Stimulated activated CD8-positive, alpha-beta memory T cell treated with anti-CD3 and anti-CD28 coated beads, Interleukin-7, amount 100 ng/mL, for 4 hours (primary cell): ENCODE results near the gene MRI1.
"Not testable (repeated sequence)": the region's sequence is repeated elsewhere in the genome, so short reads cannot be mapped to it uniquely, and the experiment has no call there.

Experiments used
- DNase-seq, 2 donors: peaks; one replicate each; pipeline ENCODE4 v3.0.0-alpha.2; 2020; ENCODE audit warnings: low read depth in 2 of 2

The MRI1 gene

DNA sequence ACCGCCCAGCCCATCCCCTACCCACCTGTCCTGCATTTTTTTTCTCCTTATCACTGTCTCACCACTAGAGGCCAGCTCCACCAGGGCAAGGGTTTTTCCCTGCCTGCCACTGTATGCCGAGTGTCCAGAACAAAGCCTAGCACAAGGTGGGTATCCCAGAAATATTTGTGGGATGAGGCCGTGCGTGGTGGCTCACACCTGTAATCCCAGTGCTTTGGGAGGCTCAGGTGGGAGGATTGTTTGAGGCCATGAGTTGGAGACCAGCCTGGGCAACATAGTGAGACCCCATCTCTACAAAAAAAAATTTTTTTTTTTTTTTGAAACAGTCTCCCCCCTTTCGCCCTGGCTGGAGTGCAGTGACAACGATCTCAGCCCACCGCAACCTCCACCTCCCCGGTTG is 2.9 kb upstream of the MRI1 start:
- DNase-seq = no peak

DNA sequence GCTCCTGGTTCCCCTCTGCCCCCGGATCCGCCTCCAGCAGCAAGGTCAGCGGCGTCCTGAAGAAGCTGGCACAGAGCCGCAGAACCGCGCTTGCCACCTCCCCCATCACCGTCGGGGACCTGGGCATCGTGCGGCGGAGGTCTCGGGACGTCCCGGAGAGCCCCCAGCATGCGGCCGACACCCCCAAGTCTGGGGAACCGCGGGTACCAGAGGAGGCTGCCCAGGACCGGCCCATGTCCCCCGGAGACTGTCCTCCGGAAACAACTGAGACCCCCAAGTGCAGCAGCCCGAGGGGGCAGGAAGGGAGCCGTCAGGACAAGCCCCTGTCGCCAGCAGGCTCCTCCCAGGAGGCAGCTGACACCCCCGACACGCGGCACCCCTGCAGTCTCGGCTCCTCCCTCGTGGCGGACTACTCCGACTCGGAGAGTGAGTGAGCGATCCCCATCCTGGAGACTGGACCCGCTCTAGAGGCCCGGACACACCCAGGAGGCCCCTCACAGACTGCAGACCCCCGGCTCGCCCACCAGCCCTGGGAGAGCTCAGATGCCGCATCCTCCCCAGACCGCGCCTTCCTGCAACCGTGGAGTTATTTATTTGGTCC is 1.6 kb upstream of the MRI1 start:
- DNase-seq = no peak

DNA sequence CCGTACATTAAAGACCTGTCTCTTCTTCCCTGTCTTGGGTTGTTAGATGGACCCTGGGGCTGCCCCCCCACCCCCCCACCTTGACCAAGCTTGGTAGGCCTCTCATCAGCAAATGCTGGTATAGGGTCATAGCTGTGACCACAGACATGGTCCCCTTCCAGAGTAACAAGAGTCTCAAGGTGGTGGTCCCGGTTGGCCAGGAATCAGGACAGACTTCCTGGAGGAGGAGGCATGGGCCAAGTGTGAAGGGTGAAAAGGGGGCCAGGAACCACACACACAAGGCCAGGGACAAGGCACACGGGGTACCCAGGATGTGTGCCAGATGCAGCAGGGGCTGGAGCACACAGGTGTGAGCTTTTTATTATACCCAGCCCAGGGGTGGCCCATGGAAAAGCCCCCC is 1.1 kb upstream of the MRI1 start:
- no peak for DNase-seq

DNA sequence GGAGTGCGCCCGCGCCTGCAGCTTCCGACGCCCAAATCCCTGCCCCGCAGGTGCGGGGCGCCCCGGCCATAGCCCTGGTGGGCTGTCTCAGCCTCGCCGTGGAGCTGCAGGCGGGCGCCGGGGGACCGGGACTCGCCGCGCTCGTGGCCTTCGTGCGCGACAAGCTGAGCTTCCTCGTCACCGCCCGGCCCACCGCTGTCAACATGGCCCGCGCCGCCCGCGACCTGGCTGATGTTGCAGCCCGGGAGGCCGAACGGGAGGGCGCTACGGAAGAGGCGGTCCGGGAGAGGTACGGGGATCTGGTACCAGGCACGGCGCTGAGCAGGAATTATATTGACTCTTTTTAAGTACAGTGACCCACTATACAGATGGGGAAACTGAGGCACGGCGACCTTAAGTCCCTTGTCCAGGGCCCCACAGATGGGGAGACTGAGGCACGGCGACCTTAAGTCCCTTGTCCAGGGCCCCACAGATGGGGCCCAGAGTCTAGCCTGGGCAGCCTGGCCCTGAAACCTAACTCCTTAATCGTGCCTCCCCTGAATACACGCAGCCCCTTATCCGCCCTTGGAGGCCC is 586 bp downstream of the MRI1 start:
- peak in 1 of 2 donors; percentile 29 for DNase-seq

DNA sequence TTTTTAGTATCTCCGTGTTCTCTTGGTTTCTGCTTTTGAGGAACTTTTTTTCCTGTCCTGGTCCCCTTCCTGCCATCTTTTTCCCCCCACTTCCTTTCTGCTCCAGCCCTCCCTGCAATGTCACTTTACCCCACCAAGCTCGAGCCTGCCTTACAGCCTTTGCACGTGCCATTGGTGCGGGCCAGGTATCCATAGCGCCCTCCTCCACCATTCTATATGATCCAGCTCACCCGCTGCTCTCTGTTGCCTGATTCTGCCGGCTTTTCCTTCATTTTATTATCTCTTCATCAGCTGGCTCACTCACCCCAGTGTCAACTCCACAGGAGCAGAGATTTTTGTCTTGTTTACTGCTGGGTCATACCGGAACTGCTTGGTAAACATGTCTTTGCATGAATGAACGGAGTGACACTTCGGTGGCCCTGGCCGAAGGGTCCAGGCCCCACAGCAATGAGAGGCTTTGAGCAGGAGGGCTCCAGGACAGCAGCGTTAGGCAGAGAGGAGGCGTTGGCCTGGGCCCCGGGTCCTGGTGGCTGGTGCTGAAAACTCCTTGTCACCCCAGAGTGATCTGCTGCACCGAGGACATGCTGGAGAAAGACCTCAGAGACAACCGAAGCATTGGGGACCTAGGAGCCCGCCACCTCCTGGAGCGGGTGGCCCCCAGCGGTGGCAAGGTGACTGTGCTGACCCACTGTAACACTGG is 1.2 kb downstream of the MRI1 start:
- DNase-seq = no peak

DNA sequence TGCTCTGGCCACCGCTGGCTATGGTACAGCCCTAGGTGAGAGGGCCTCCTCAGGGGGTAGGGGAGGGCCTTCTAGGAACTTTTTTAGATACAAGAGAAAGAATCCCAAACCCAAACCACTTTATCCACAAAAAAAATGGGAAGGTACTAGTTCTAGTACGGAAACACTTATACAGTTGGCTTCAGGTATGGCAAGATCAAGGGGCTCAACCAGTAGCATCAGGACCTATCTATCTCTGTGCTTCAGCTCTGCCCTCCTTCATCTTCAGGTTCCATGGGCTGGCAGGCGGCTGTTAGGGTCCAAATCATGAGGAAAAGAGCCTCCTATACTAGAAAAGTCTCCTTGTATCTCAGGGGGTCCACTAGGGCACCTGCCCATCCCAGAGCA is 1.8 kb downstream of the MRI1 start:
- no peak for DNase-seq

DNA sequence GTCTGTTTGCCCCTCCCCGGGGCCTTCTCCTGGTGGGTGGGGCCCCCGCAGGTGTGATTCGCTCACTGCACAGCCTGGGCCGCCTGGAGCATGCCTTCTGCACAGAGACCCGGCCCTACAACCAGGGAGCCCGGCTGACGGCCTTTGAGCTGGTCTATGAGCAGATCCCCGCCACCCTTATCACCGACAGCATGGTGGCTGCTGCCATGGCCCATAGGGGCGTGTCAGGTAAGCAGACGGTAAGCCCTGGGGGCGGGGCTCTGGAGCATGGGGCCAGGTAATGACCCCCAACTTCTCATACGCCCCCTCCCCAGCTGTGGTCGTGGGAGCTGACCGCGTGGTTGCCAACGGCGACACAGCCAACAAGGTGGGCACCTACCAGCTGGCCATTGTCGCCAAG is 4.2 kb downstream of the MRI1 start:
- DNase-seq = no peak

DNA sequence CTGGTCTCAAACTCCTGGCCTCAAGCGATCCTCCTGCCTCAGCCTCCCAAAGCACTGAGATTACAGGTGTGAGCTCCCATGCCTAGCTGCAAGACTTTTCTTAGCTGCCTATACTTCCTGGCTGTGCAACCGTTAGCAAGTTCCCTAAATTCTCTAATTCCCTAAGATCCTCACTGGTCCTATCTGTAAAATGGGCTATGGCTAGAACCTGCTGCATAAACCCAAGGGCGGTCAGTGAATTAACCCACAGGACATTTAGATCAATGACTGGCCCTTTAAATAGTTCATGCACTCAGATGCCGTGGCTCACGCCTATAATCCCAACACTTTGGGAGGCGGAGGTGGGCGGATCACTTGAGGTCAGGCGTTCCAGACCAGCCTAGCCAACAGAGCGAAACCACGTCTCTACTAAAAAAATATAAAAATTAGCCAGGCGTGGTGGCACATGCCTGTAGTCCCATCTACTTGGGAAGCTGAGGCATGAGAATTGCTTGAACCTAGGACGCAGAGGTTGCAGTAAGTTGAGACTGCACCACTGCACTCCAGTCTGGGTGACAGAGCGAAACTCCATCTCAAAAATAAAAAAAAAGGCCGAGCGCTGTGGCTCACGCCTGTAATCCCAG is 5.8 kb downstream of the MRI1 start:
- no peak for DNase-seq

DNA sequence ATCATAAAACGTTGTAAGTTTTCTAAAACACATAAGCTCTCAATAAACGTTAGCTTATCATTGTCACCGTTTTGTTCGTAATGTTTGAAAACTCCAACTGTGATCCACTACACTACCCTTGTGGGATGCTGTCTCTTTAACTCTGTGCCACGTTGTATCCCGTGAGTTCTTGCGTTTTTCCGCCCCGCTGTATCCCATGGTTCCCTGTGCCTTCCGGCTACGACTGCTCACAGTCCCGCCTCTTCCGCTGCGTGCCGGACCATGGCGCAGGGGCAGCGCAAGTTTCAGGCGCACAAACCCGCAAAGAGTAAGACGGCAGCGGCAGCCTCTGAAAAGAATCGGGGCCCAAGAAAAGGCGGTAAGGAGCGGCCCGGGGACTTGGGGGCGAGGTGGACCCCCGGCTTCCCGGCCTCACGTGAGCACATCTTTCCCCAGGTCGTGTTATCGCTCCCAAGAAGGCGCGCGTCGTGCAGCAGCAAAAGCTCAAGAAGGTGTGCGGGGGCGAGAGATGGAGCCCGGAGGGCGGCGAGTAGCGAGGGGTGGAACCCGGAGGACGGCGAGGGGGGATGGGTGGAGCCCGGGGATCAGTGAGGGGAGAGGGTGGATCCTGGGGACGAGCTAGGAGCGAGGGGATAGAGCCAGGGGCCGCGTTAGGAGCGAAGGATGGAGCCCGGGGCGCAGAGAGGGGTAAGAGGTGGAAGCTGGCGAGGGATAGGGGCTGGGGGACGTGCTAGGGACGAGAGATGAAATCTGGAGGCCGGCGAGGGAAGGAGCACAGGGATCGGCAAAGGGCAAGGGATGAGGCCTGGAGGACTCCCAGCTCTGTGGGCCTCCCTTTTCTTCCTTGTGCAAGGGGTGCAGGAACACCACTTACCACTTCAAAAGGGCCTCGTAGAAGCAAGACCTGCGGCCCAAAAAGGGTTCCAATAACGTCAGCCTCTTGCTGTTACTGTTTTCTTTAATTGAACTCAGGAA is 10.2 kb downstream of the MRI1 start, which contains the start of gene C19orf53:
Gene C19orf53, plus strand, starts transcription at position 240 of the 975 bp plus-strand sequence. Its CDS starts 22 bp downstream, at position 262.
- DNase-seq = peak; percentile 79 to 80

DNA sequence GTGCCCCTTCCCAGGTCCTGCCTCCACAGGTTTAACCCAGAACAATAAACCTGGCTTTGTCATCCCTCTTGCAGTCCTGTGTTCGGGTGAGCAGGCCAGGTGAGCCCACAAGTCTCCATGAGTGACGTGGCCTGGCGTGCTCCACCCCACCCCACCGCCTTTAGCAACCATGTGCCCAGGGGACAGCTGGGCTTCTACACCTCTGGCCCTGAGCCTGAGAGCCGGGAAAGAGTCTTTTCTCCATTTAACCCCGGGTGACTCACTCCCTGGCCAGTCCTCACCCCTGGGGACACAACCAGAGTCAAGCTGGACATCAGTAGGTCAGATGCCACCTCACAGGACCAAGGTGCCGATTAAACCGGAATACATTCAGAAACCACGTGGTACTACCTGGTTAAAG is 14.1 kb downstream of the MRI1 start:
- DNase-seq = no peak

DNA sequence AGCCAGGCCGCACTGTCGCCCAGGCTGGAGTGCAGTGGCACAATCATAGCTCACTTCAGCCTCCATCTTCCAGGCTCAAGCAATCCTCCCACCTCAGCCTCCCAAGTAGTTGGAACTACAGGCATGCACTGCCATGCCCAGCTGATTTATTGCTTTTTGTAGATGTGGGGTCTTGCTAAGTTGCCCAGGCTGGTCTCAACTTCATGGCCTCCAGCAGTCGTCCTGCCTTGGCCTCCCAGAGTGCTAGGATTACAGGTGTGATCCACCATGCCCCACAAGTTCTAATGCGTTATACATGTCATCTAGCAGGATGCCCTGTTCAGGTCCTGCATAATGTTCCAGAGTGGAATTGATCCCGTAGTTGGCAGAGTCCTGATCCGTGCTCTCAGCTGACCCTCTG is 14.5 kb downstream of the MRI1 start:
- no peak for DNase-seq

DNA sequence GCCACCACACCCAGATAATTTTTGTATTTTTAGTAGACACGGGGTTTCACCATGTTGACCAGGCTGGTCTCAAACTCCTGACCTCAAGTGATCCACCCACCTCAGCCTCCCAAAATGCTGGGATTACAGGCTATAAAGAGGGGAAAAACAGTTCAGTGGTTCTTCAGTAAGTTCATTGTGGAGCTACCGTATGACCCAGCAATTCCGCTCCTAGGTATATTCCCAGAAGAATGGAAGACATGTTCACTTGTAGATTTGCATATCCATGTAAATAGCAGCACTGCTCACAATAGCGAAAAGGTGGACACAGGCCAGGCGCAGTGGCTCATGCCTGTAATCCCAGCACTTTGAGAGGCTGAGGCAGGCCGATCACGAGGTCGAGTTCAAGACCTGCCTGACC is 15.5 kb downstream of the MRI1 start:
- DNase-seq = not testable (repeated sequence)

DNA sequence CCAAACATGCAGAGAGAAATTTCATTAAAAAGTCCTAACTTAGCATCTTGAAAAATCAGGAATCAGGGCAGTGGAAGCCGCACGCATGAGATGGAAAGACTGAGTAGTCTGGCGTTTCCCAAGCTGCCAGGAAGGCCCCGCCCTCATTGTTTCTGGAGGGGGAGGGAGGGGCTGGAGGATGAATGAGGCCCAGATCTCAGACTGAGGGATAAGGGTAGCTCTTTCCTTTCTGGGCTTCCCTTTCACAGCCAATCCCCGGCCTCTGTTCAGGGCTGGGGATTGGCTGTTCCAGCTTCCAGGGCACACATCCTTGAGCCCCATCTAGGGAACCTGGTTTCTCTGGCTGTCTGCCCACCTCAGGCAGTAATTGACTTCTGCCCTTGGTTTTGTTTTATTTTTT is 17.2 kb downstream of the MRI1 start:
- DNase-seq = no peak

DNA sequence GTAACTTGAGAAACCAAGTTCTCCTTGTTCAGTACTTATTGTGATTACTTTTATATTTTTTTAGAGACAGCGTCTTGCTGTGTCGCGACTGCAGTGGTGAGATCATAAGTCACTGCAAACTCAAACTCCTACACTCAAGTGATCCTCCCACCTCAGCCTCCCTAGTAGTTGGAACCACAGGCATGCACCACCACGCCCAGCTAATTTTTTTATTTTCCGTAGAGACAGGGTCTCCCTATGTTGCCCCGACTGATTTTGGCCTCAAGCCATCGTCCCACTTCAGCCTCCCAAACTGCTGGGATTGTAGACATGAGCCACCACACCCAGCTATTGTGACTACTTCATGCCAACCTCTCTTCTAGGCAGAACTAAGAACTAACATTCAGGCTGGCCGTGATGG is 18.2 kb downstream of the MRI1 start:
- no peak for DNase-seq

DNA sequence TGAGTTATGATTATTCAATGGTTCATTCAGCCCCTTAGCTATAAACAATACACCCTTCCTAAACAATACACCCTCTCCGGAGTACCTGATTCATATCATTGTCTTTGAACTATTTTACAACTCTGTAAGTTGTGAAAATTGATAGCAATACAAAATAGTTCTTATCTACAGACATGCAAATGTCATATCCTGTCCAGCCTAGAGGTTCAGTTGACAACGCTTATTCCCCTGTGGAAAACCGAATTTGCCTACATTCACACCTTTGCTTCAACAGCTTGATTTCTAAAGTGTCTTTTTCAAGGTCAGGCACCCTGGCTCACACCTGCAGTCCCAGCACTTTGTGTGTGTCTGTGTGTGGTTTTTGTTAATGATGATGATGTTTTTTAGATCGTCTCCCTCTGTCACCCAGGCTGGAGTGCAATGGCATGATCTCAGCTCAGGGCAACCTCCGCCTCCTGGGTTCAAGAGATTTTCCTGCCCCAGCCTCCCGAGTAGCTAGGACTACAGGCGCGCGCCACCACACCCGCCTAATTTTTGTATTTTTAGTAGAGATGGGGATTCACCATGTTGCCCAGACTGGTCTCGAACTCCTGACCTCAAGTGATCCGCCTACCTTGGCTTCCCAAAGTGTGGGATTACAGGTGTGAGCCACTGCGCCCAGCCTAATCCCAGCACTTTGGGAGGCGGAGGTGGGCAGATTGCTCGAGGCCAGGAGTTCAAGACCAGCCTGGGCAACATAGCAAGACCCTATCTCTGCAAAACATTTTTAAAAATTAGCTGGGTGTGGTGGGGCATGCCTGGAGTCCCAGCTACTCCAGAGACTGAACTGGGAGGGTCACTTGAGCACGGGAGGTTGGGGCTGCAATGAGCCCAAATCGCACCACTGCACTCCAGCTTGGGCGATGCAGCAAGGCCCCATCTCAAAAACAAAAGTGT is 19.5 kb downstream of the MRI1 start:
- no peak for DNase-seq

DNA sequence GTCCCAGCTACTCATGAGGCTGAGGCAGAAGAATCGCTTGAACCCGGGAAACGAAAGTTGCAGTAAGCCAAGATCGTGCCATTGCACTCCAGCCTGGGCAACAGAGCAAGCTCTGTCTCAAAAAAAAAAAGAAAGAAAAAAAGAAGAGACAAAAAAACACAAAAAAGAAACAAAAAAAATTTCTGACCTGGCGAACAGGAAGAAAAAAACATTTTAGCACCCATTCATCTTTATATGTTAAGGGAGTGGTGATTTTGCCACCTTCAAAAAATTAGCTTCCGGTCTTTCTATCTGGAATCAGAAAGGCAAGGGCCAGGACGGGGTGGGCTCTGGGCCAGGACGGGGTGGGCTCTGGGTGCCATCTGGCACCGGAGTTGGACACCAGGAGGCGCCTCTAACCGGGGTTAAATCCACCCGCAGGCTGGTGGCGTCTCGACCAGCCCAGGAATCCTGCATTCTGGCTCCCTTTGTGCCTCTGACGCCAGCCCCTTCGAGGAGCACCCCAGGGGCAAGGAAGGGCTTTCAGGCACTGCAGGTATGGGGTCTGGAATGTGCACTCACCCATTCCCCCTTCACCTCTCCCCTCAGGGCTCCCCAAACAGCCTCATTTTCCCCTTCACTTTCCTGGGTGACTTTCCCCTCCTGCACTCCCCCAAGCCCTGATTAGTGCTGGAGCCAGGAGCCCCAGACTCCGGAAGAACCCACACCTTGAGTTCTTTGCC is 20.6 kb downstream of the MRI1 start:
- peak; percentile 33 to 61 for DNase-seq

DNA sequence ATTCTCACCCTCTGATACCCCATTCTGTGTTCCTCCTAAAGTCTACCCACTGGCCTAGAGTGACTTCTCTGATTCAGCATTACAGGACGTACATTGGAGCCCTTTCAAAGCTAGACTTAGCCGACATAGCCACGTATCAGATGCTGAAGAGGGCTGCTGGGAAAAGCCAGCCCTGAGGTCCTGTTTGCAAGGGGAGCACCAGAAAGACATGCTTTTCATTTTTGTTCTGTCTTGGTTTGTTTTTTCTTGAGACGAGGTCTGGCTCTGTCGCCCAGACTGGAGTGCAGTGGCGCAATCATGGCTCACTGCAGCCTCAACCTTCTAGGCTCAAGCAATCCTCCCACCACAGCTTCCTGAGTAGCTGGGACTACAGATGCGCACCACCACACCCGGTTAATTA is 24.7 kb downstream of the MRI1 start:
- DNase-seq = no peak

DNA sequence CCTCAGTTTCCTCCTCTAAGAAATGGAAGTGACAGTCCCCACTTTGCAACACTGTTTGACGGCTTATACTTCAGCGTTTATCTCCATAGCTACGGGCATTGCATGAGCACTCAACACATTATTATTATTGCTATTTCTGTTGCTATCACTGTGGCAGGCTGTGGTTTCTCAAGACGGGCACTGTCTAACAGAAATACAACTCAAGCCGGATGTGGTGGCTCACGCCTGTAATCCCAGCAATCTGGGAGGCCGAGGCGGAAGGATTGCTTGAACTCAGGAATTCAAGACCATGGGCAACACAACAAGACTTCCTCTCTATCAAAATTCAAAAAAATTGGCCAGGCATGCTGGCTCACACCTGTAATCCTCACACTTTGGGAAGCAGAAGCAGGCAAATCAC is 26.0 kb downstream of the MRI1 start:
- DNase-seq = peak; percentile 21

DNA sequence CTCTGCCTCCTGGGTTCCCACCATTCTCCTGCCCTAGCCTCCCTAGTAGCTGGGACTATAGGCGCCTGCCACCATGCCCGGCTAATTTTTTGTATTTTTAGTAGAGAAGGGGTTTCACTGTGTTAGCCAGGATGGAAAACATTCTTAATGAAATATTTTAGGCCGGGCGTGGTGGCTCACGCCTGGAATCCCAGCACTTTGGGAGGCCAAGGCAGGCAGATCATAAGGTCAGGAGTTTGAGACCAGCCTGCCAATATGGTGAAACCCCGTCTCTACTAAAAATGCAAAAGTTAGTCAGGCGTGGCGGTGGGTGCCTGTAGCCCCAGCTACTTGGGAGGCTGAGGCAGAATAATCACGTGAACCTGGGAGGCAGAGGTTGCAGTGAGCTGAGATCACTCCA is 29.0 kb downstream of the MRI1 start:
- not testable (repeated sequence) for DNase-seq

DNA sequence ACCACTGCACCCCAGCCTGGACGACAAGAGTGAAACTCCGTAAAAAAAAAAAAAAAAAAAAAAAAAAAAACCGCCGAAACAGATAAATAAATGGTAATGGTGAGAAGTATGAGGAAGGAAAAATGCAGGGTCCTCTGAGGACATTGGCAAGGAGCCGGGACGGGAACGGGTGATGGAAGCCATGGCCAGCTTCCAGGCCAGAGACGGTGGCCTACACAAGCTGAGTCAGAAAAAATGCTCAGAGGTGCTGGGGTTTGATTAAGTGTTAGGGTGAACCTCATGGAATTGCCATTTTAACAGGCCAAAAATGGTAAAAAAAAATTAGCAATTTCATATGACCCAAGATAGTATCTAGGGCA is 30.1 kb downstream of the MRI1 start:
- DNase-seq = no peak
